ENCODE measurements around the gene OOSP1.
"Not testable (repeated sequence)": the region's sequence is repeated elsewhere in the genome, so short reads cannot be mapped to it uniquely, and the experiment has no call there.

The OOSP1 gene, protein sequence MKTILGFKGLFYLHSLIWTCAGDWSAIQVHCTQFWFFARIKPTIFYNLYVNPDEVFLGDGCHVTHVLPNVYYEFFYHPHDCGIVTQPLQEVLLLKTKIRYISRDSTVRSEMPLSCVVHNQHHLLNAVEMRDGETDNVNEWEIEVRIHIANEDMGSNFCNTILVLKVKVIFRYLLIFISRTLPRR

DNA sequence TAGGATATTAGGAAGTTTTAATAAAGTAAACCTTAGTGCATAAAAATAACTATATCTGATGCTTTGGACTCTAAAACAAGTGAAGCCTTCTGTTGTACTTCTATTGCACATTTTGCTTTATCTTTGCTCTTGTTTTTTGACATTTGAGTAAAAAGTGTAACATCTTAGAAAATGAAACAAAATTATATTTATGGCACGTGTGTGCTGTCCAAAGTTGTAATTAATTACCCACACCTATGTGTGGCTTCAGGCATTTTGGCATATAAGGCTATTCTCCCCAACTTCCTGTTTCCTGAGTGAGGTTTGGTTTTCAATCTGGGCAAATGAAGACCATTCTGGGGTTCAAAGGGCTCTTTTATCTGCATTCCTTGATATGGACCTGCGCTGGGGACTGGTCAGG lies at the start of gene OOSP1:
OOSP1 (plus strand) TSS at position 301 of the 400 bp plus-strand sequence; CDS start at position 324, 23 bp downstream.
- no peak for DNase-seq (ENCODE audit: low read depth in 4 of 4, low spot score in 1 of 4)

- DNase-seq (ENCODE audit: low read depth in 4 of 4, low spot score in 1 of 4): no peak
Observed at GRCh38 chr11:59891781-59892181, 46.5 kb upstream of the OOSP1 start.

DNA sequence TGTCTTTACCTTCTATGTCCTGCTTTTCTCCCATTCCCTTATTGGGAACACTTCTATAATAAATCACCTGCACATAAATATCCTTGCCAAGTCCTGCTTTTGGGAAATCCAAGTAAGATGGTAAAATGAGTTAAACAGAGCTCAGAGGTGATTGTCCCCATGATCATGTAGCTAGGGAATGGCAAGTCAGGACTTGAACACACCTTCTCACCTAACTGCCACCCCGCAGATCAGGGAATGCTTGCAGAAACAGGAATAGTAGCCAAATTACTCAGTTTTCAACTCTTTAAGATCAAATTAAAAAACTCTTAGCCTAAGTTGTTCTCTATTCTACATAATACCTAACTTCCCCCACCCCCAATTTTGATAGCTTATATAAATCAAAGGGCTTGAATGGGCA lies 43.6 kb upstream of the OOSP1 start:
- DNase-seq (ENCODE audit: low read depth in 4 of 4, low spot score in 1 of 4): no peak

DNA sequence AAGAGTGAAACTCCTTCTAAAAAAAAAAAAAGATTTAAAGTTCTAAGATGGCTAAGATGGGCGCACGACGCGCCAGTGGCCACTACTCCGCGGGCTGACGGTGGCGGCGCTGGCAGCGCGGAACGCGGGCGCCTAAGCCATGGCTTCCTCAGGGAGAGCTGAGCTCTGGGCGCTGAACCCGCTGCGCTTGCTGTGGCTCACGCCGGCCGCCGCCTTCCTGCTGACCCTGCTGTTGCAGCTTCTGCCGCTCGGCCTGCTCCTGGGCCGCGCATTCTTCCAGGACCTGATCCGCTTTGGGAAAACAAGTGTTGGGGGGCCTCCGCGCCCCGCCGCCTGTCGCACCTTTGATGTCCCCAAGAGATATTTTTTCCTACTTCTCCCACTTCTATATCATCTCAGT lies 40.2 kb upstream of the OOSP1 start:
- no peak for DNase-seq (ENCODE audit: low read depth in 4 of 4, low spot score in 1 of 4)

DNA sequence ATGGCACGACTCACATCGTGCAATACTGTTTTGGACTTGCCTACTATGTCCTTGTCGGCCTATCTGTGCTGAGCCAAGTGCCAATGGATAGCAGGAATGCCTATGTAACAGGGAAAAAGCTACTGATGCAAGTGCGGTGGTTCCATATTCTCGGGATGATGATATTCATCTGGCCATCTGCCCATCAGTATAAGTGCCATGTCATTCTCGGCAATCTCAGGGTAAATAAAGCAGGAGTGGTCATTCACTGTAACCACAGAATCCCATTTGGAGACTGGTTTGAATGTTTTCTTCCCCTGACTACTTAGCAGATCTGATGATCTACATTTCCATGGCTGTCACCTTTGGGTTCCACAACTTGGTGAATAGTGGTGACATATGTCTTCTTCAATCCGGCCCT lies 39.6 kb upstream of the OOSP1 start:
- DNase-seq (ENCODE audit: low read depth in 4 of 4, low spot score in 1 of 4): no peak

DNA sequence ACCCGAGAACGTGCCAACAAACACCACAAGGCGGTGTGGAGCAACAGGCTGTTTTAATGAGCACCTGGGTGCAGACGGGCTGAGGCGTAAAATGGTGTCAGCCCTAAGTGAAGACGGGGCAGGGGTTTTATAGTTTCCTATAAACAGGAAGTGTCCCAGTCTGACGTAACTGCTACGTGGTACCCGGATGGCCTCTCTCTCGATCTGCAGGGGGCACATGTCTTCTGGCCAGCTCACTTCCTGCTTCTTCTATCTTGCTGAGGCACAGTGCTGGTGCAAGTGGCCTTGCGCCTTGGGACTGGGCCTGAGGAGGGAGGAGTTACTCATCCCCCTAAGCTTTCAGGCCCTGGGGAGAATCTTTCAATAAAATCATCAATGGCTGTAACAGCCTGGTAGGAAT lies 38.7 kb upstream of the OOSP1 start:
- no peak for DNase-seq (ENCODE audit: low read depth in 4 of 4, low spot score in 1 of 4)

GRCh38 chr11:59900366-59901126 lies 37.7 kb upstream of the OOSP1 start:
- no peak for DNase-seq (ENCODE audit: low read depth in 4 of 4, low spot score in 1 of 4)

DNA sequence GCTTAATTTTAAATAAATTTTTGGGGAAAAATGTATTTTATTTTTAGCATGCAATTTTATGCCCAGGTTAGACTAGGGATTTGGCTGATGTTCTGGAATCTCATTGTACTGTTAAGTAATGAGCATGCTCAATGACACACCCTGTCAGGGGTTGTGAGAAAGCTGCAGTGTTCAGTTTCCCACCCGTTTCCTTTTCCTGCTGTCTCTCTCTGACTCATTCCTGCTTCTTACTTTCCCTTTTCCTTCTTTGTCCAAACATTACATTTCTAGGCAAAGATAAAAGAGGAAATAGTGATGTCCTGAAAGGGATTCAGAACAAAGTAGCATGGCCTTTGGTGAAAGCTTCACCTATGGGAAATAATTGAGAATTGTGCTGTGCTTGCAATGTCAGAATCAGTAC lies 36.9 kb upstream of the OOSP1 start:
- DNase-seq (ENCODE audit: low read depth in 4 of 4, low spot score in 1 of 4): no peak

DNA sequence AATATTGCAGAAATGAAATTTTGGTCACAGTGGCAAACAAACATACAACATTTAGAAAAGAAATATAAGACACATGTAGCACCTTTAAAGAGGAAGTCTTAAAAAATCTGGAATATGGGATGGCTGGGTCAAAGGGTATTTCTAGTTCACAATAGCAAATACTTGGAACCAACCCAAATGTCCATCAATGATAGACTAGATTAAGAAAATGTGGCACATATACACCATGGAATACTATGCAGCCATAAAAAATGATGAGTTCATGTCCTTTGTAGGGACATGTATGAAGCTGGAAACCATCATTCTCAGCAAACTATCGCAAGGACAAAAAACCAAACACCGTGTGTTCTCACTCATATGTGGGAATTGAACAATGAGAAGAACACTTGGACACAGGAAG lies 34.7 kb upstream of the OOSP1 start:
- not testable (repeated sequence) for DNase-seq (ENCODE audit: low read depth in 4 of 4, low spot score in 1 of 4)

DNA sequence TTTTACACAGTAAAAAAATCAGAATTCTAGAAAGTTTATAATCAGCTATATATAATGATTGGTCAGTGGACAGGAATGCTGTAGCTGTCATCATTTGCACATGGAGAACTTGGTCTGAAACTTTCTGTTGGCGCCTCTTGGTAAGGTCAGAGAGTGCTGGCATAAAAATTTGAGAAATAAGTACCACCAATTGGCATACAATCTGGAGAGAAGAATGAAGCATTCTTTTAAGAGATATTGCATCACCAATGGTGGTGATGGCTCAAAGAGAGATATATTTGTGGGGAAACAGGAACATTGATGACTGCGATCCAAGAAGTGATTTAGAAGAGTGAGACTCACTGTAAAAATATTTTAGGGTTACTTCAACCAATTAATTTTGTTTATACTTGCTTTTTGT lies 19.8 kb upstream of the OOSP1 start:
- no peak for DNase-seq (ENCODE audit: low read depth in 4 of 4, low spot score in 1 of 4)

DNA sequence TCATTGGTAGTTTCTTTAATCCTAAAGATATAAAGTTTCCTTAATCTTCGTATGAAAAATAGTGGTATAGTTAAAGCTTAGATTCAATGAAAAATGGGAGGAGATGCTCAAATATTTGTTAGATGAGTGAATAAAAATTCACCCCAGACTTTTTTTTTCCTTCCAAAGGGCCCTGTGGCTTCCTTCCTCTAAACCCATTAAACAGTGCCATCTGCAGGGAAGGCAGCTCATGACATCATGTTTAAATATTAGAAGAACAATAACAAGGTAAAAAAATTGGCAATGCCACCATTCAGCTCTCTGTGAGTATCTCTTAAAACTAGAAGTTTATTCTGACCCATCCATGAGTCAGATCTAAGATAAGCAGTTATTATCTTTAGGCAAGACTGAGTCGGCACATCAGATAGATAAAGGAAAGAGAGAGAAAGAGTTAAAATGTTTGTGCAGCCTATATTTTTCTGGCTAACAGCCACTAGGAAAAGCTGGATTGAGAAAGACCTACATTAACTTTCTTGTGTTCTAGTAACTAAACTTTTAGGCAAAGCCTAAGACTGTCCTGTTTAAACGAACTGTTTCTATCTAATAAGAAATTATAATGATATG lies 19.1 kb upstream of the OOSP1 start:
- no peak for DNase-seq (ENCODE audit: low read depth in 4 of 4, low spot score in 1 of 4)

- no peak for DNase-seq (ENCODE audit: low read depth in 4 of 4, low spot score in 1 of 4)
Observed at GRCh38 chr11:59923813-59924212, 14.4 kb upstream of the OOSP1 start.

GRCh38 chr11:59931688-59932087 lies 6.5 kb upstream of the OOSP1 start:
- DNase-seq (ENCODE audit: low read depth in 4 of 4, low spot score in 1 of 4): no peak

GRCh38 chr11:59938718-59939117 lies 486 bp downstream of the OOSP1 start:
- no peak for DNase-seq (ENCODE audit: low read depth in 4 of 4, low spot score in 1 of 4)

DNA sequence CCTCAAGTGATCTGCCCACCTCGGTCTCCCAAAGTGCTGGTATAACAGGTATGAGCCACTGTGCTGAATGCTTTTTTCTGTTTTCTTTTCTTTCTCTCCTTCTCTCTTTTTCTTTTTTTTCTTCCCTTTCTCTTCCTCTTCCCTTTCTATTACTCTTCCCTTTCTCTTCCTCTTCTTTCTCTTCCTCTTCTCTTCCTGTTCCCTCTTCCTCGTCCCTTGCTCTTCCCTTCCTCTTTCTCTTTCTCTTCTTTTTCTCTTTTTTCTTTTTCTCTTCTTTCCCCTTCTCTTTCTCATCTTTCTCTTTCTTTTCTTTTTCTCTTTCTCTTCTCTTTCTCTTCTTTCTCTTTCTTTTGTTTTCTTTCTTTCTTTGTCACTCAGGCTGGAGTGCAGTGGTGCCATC lies 1.2 kb downstream of the OOSP1 start:
- no peak for DNase-seq (ENCODE audit: low read depth in 4 of 4, low spot score in 1 of 4)

DNA sequence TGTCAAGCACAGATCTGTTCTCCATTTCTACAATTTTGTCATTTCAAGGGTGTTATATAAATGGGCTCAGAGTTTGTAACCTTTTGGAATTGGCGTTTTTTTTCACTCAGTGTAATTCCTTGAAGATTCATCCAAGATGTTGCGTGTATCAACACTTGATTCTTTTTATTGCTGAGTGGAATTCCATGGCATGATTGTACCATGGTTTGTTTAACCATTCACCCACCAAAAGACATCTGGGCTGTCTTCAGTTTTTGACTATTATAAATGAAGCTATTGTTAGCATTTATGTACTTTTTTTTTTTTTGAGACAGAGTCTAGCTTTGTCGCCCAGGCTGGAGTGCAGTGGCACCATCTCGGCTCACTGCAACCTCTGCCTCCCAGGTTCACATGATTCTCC lies 2.9 kb downstream of the OOSP1 start:
- DNase-seq (ENCODE audit: low read depth in 4 of 4, low spot score in 1 of 4): no peak

- no peak for DNase-seq (ENCODE audit: low read depth in 4 of 4, low spot score in 1 of 4)
Observed at GRCh38 chr11:59943997-59944714, 5.9 kb downstream of the OOSP1 start.

DNA sequence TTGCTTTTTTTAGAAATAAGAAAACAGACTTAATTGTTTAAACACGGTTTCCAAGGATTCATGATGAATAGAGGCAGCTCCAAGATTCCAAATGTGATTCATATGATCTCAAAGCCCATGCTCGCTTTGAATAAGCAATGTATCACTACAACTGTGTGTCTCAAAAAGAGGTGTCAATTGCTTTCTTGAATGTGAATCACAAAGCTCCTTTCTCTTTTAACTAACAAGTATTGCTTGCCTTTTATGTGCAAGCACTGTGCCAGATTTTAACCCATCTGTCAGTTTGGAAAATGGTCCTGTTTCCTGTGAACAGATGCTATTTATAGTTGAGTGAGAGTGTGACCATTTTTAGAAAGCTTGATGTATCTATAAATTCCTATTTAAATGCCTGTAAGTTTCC lies 6.5 kb downstream of the OOSP1 start:
- no peak for DNase-seq (ENCODE audit: low read depth in 4 of 4, low spot score in 1 of 4)

- DNase-seq (ENCODE audit: low read depth in 4 of 4, low spot score in 1 of 4): no peak
Observed at GRCh38 chr11:59953463-59954218, 15.4 kb downstream of the OOSP1 start.

DNA sequence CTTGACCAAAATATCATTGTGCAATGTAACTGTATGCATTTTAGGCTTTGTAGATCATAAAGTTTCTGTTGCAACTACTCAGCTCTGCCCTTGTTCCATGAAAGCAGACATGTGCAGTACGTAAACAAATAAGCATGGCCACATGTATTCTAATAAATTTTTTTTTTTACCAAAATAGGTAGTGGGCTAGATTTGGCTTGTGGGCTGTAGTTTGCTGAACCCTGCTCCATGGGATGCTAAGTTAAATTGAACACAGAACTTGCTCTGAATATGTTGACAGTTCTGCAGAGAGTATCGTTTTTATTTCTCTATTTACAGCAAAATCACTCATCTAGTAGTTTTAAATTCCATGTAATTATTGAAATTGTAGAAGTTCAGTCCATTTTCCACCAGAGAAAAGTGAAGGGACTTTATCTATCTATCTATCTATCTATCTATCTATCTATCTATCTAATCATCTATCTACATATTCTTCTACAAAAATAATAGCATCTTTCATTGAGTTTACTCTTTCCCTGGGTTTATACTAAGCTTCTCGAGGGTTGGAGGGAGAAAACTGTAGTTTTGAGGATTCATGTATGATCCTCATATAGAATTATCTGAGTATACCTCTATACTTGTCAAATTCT lies 16.1 kb downstream of the OOSP1 start:
- DNase-seq (ENCODE audit: low read depth in 4 of 4, low spot score in 1 of 4): no peak

- no peak for DNase-seq (ENCODE audit: low read depth in 4 of 4, low spot score in 1 of 4)
Observed at GRCh38 chr11:59957094-59957493, 18.9 kb downstream of the OOSP1 start.
